HG02970 (cell line): ENCODE data around the gene NOD2.

ENCODE experiments used
- ATAC-seq: cut with Tn5 transposase; IDR thresholded peaks from one replicate; pipeline ENCODE4 v1.9.1; 2021; ENCODE audit warnings: mild to moderate bottlenecking, moderate library complexity, moderate number of reproducible peaks; ENCODE audit not compliant: unreplicated experiment, low FRiP score

Gene NOD2

DNA sequence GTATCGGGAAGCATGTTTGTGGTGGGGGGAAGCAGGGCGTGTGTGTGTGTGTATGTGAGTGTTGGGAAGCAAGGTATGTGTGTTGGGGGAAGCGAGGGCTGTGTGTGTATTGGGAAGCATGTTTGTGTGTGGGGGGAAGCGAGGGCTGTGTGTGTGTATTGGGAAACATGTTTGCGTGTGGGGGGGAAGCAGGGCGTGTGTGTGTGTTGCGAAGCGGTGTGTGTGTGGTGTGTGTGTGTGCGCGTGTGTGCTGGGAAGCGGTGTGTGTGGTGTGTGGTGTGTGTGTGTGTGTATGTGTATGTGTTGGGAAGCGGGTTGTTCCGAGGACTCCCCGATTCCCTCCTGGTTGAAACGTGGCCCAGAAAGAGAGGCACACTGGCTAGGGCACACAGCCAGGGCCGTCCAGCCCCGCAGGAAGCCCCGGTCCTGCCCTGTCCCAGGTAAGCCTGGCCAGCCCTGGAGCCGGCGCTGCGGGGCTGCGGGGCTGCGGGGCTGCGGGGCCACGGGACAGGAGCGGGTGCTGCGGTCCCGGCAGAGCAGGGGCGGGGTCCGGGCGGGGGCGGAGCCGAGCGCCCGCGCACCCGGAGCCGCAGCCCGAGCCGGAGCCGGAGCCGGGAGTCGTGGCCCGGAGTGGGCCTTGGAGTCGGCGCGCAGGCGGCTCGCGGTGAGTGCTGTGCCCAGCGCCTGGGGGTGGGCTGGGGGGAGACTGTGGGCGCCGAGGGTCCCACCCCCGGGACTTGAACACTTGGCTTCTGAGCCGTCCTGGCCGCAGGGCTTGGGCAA is at the start of gene NOD2:
Gene NOD2, plus strand, starts transcription at position 608 of the 783 bp plus-strand sequence. CDS start 5,890 bp downstream, outside the sequence.
- ATAC-seq: no peak

DNA sequence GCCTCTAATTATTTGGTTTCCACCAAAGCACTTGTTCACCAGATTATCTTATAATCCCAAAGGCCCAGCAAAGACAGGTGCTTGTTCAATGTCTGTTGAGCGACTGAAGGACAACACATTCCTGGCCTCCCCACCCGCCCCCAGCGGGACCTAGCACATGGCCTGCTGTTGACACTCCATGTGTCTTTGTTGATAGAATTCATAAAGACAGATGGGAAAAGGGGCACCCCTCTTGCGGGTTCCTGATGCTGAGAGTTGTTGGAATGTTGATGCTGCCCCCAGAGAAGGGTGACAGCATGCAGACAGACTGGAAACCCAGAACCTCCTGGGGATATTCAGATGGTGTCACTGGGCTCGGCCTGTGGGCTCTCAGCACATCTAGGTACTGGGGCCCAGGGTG is 49.2 kb upstream of the NOD2 start:
- ATAC-seq: no peak

DNA sequence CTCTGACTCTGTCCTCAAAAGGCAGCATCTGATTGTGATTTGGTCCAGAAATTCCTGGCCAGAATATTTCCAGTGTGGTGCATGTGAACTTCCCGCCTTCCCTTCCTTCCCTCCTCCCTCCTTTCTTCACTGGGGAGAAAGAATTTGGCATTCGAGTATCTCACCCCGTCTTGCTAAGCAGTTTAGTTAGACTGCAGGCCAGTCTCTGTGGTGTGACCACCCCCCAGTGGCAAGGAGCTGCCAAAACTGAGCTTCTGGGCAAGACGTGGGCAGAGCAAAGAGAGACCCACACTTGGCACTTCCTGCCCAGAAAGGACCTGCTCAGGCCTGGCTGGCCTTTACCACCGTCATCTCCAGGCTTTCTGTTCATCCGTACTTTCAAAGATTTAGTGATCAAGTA is 48.7 kb upstream of the NOD2 start:
- no peak for ATAC-seq

DNA sequence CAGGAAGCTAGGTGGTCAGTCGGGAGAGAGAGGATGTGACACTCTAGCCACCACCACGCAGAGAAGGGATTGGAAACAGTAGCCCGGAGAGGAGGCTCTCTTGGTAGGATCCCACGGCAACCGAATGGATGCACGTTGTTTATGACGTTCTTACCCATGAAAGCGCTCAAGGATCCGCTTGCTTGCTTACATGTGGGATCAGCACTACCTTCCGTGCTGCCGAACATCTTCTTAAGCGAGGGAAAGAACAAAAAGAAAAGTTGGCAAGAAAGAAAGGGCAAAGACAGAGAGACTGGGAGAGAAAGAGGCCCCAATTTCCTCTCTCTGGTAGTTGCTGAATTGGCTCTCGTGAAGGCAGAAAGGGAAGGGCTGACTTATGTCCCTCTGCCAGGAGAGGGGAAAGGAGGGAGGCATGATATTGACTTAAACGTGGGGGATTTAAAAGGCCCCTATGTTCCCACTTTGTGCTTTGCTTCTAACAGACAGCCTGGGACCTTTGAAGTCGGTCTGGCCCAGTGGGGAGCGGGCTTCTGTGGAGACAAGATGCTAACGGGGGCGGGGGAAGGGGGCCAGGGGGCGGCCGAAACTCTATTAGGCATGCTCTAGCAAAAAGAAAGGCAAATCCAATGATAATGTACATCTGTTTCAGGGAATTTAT is 47.7 kb upstream of the NOD2 start:
- ATAC-seq: no peak

DNA sequence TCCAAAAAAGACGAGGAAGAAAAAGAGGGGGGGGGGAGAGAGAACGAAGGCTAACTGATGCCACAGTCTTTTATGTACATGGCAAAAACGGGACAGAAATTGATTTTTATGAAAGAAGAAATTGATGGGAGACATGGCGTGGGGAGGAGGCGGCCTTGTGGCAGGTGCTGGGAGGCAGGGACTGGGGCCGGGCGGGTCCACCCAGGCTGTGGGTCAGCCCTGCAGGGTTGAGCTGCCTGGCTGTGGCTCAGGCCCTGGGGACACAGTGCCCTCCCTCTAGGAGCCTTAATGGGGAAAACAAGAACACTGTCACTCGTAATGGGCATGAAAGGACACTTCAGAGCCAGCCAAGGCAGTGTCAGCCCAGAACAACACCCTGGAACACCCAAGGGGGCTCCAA is 47.1 kb upstream of the NOD2 start:
- ATAC-seq: no peak

DNA sequence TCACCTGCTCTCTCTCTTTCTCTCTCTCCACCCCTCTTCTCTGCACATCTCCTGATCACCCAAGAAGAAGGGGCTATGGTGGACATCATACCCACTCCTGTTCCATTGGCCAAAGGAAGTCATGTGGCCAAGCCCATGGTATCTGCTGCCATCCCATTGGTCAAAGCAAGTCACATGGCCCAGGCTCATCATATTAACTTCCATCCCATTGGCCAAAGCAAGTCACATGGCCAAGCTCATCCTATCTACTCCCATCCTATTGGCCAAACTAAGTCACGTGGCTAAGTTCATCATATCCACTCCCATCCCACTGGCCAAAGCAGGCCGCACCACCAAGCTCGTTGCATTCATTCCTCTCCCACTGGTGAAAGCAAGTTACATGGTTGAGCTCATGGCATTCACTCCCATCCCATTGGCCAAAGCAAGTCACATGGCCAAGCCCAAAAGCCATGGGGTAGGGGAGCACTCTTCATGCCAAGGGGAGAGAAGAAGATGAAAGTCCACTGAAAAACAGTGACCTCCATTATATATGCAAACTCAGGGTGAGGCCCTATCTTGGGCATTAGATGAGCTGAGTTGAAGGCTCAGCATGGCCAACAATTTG is 41.5 kb upstream of the NOD2 start:
- no peak for ATAC-seq

DNA sequence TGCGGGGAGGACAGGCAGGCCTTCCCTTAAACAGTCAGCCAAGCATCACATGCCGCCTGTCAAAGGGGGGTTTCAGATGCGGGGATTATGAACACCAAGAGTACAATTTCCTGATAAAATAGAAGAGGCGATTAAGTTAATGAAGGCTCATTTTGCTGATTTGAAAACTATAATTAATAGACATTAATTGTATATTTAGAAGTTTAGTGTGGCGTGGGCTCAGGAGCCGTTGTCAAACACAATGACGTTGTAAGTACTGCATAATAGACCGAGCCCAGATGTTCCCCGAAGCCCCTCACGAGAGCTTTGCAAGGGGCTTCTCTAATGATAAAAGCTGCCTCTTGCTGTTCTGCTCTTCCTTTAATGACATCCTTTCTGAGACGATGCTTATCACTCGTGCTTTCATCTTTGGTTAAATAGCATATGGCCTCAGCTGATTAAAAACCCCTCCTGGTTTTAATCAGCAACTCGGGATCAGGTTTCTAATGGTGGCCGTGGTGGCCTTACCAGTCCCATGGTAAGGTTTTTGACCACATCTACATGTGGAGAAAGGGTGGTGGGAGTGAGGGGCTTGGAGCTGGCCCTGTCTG is 40.5 kb upstream of the NOD2 start:
- no peak for ATAC-seq

DNA sequence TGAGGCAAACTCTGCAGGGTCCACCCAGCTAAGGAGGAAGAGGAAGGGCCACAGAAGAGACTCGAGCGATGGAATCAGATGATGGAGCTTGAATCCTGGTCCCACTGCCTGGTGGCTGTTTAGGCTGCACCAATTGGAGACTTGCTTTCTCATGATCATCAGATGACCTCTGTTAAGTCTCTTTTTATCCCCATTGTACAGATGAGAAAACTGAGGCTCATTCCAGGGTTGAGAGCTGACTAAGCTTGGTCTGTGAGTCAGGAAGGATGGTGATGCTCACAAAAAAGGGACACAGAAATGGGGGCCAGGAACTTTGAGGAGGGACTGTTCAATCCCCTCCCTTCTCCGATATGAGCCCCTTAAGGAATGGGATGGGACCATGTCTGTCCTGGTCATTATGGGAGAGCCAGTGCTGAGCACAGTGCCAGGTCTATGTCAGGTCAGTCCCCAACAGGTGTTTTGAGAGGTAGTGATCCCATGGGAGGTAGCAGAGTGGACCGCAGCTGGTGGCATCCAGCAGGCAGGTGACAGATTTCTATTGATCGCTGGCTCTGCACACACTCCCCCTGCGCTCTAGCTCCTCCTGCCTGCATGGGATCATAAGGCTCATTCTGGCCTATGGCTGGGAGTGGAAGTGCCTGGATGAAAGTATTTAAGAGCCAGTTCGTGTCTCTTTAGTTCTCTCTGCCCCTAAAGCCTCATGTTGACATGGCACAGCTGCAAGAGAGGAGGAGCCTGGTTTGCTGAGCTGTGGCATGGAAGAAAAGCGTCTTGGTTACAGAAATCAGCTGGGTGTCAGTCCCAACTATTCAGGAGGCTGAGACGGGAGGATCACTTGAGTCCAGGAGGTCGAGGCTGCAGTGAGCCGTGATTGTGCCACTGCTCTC is 39.5 kb upstream of the NOD2 start:
- ATAC-seq: no peak

DNA sequence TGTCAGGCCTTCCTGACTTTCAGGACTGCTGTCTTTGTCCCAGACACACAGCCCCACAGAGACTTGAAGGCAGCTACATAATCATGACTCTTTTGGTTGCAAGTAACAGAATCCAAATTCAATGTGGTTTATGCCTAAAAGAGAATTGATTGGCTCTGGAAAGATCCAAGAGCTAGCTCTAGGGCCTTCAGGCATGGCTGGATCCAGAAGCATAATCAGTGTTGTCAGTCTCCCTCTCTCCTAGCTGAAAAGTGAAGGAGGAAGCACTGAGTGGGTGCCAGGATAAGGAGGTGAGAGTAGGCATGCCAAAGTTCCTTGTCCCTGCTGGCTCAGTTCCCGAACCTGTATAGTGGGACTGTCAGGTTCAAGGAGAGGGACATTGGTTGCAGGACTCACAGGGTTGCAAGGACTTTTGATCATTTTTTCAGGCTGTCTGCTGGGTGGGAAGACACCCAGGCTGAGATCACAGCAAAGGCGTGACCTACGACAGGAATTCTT is 37.8 kb upstream of the NOD2 start:
- no peak for ATAC-seq

DNA sequence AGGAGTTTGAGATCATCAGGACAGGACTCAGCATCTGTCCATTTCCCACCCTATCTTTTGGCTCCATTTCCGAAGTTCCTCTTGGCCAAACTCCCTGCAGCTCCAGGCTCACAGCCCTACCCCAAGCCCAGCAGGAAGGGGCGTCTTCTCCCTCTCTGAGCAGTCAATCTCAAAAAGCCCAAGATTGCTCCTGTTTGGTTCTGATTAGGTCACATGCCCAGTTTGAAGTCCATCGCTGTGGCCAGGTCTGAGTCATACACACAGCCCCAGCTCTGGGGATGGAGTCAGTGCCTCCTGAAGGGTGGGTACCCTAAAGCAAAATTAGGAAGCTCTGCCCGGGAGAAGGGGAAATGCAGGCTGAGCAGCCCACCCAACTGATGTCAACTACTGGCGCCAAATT is 36.2 kb upstream of the NOD2 start:
- no peak for ATAC-seq

DNA sequence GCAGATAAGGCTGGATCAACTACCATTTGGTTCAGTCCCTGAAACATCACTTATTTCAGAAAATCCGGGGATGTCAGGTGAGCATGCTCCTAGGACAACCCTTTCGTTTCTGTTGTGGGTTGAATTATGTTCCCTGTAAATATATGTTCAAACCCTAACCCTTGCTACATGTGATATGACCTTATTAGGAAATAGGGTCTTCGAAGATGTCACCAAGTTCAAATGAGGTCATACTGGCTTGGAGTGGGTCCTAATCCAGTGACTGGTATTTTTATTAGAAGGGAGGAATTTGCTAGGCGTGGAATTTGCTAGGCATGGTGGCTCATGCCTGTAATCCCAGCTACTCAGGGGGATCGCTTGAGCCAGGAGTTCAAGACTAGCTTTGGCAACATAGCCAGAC is 33.6 kb upstream of the NOD2 start:
- no peak for ATAC-seq

DNA sequence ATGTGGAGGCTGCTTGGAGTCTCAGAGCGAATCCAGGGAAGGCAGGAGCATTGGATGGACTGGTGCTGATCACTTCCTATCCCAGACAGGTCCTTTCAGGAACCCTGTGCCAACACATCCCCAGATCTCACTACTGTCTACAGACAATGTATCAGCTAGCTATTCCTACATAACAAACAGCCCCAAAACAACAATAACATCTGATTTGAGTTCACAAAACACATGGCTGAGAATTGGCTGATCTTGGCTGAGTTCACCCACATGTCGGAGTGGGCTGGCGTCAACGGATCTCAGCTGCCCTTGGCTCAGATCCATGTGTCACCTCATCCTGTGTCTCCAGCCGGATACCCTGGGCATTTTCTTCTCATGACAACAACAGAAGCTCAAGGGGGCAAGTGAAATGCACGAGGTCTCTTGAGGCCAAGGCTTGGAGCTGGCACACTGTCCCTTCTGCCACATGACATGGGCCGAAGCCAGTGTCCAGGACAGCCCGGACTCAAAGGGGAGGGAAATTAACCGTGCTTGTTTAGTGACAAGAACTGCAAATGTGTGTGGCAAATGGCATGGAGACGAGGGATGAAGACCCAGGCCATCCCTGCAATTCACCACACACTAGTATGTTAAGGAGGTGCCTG is 31.0 kb upstream of the NOD2 start:
- no peak for ATAC-seq

DNA sequence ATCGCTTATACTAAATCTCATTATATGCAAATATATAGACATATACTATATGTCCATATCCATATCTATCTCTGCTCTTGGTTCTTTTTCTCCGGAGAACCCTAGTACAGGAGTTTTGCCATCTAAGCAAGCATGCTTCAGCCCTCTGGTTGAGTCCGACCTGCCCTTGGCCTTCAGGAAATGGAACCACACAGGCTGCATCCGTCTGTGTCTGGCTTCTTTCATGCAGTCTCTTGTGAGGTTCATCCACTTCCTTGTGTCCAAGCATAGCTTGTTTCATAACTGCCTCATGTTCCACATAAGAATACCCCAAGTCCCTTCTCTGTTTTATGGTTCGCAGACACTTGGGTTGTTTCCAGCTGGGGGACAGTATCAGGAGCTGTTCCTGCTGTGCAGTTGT is 29.1 kb upstream of the NOD2 start:
- no peak for ATAC-seq

DNA sequence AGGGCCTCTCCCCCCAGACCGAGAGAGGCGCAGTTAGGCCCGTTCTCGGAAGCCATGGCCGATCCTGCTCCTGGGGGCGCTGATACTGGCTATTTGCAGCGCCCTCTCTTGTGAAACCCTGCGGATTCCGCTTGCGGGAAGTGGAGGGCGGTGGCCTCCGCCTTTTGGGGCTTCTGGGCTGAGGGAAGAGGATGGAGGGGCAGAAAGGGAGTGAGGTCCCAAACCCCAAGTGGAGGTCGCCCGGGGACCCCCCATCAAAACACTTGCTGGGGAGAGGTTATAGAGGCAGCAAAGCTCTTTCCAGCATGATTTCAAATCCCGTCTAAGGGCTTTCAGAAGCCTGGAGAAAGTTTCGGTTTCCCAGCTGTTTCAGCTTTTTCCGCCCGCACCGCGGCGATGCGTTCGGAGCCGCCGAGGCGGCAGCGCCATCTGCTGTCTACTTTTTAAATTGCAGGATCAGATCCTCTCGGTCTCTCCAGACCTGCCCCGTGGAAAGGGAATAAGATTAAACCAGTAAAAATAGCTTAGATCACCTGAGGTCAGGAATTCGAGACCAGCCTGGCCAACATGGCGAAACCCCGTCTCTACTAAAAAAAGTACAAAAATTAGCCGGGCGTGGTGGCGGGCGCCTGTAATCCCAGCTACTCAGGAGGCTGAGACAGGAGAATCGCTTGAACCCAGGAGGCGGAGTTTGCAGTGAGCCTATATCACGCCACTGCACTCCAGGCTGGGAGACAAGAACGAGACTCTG is 28.1 kb upstream of the NOD2 start:
- no peak for ATAC-seq

DNA sequence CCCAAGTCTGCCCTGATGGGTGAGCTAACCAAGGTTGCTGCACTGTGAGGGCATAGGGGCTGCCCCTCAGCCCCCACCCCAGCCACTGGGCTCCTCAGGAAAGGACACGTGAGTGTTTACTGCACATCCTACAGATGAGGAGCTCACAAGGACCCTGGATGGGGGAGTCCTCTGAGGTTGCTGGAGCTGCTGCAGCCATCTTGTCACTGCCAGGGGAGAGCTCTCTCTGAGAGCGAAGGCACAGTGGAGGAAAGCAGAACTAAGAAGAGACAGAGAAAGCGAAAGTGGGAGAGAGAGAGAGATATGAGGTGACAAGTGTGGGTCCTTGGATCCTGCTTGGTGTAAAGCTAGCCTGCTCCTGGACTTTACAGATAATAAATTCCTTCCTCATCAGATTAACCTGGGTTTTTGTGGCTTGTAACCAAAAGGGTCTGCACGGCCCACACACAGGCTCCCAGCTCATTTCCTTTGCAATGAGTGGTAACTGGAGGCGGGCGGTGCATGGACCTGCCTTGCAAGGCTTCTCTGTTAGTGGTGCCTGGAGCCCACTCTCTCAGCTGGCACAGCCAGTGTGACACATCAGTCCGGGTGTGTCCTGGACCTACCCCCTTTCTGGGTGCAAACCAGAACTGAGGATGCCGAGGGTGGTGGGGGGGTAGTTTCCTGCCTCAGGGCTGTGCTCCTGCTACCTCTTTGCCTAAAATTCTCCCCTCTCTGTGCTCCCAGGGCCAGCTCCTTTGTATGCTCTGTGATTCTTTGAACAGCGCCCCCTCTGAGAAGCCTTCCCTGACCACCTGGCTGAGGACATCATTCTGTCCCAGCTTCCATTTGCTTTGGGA is 26.5 kb upstream of the NOD2 start:
- ATAC-seq: peak; percentile 57

DNA sequence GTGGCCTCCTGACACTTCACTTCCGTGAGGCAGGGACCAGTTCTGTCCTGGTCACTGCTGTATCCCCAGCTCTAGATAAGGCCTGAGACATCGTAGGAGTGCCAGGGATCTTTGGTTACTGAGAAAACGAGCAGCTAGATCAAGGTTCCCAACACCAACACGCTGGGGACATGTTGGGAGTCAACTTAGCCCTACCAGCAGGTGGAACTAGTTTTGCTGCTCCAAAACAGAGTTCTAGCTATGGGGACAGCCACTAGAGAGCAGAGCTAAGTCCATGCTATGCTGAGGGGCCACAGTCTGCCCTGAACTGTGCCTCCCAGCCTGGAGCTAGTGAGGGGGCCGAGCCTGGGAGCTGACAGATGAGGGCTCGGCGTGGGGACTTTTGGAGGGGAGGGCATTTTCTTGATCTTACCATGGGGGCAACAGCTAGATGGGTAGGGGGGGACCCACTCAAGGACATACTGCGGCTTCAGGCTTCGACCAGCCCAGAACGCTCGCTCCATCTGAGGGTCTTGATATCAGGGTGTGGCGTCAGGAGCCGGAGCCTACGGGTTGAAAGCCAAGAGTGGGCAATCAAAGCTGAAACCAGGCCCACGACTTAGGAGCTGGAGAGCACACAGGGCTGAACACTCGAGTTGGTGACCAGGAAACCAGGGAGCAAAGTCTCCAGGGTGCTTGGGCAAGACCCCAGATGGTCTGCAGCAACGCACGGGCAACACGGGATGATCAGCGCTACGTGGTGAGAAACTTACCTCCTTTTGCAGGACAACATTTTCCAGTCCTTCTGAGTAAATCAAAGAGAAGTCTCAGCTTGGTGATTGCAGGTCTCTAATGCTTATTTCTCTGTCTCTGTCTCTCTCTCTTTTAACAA is 25.7 kb upstream of the NOD2 start:
- ATAC-seq: no peak

DNA sequence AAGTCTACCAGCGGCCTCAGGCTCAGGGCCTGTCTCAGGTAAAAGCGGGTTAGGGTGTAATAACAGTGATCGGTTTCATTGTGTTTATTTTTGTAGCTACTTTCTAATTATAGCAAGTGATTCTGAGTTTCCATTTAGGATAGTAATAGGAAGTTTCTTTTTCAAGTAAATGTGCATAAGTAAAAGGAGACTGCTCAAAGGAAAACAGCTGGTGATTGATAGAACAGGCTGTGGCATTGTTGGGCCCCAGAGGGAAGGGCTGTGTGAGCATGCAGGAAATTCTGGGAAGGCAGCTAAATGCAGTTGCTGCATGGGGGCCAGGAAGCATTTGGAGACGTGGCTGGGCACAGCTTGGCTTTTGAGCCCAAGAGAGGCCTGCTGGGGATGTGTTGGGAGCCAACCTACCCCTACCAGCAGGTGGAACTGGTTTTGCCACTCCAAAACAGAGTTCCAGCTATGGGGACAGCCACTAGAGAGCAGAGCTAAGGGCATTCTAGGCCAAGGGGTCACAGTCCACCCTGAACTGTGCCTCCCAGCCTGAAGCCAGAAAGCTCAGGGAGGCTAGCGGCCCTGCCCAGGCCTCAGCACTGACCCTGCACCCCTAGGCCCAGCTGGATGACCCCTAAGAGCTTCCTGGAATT is 24.9 kb upstream of the NOD2 start:
- no peak for ATAC-seq
